GM23338 (cell line): ENCODE results near the gene ARHGAP32.

Experiments used
- CREB1 ChIP-seq: fragments of 250-450 bp; sonication (Bioruptor Pico); IDR thresholded peaks from 2 replicates; pipeline ENCODE4 v1.5.0; 2020; ENCODE audit warnings: low read depth, mild to moderate bottlenecking, moderate library complexity
- ETS1 ChIP-seq: IDR thresholded peaks from 2 replicates; pipeline ENCODE4 v1.6.1; 2016; ENCODE audit warnings: antibody characterized with exemption
- EZH2 ChIP-seq: fragments of 200-600 bp; sonication (generic); IDR thresholded peaks from one replicate; pipeline ENCODE4 v1.8.0; 2017; ENCODE audit warnings: antibody characterized with exemption, mild to moderate bottlenecking, low read depth; ENCODE audit not compliant: unreplicated experiment
- EZH2phosphoT487 ChIP-seq: fragments of 200-600 bp; sonication (generic); IDR thresholded peaks from one replicate; pipeline ENCODE4 v1.8.1; 2018; ENCODE audit warnings: antibody characterized with exemption; ENCODE audit not compliant: unreplicated experiment
- POLR2AphosphoS5 ChIP-seq: IDR thresholded peaks from 2 replicates; pipeline ENCODE4 v1.6.1; 2016; ENCODE audit warnings: antibody characterized with exemption, low read depth
- REST ChIP-seq: IDR thresholded peaks from one replicate; pipeline ENCODE4 v1.6.1; 2018; ENCODE audit warnings: antibody characterized with exemption; ENCODE audit not compliant: unreplicated experiment
- STAT1 ChIP-seq: IDR thresholded peaks from one replicate; pipeline ENCODE4 v1.6.1; 2016; ENCODE audit warnings: antibody characterized with exemption; ENCODE audit not compliant: unreplicated experiment
- TF ChIP-seq, protein P1 (sequence below), 2 experiments: fragments of 200-600 bp in 1 of 2; sonication (generic) in 1 of 2; conservative IDR thresholded peaks; 2 replicates each; pipeline versions ENCODE4 v1.5.1 to v1.6.1; 2016 to 2017; ENCODE audit warnings: antibody characterized with exemption in 2 of 2, low read depth in 2 of 2, mild to moderate bottlenecking in 2 of 2, moderate library complexity in 1 of 2
- TF ChIP-seq, protein P2 (sequence below): fragments of 250-450 bp; sonication (Bioruptor Pico); IDR thresholded peaks from 2 replicates; pipeline ENCODE4 v1.5.0; 2020; ENCODE audit warnings: mild to moderate bottlenecking, moderate library complexity

- TF ChIP-seq EZH2 (no peak), CREB1 (CRISPR knock-in tag) (no peak), POLR2AphosphoS5 (no peak), REST (no peak), STAT1 (no peak), EZH2phosphoT487 (no peak), ETS1 (no peak)
- TF ChIP-seq, protein P1, sequence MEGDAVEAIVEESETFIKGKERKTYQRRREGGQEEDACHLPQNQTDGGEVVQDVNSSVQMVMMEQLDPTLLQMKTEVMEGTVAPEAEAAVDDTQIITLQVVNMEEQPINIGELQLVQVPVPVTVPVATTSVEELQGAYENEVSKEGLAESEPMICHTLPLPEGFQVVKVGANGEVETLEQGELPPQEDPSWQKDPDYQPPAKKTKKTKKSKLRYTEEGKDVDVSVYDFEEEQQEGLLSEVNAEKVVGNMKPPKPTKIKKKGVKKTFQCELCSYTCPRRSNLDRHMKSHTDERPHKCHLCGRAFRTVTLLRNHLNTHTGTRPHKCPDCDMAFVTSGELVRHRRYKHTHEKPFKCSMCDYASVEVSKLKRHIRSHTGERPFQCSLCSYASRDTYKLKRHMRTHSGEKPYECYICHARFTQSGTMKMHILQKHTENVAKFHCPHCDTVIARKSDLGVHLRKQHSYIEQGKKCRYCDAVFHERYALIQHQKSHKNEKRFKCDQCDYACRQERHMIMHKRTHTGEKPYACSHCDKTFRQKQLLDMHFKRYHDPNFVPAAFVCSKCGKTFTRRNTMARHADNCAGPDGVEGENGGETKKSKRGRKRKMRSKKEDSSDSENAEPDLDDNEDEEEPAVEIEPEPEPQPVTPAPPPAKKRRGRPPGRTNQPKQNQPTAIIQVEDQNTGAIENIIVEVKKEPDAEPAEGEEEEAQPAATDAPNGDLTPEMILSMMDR (conservative IDR thresholded peaks at IDR 0.05; ENCODE audit: low read depth in 2 of 2), result no peak
- TF ChIP-seq, protein P2, sequence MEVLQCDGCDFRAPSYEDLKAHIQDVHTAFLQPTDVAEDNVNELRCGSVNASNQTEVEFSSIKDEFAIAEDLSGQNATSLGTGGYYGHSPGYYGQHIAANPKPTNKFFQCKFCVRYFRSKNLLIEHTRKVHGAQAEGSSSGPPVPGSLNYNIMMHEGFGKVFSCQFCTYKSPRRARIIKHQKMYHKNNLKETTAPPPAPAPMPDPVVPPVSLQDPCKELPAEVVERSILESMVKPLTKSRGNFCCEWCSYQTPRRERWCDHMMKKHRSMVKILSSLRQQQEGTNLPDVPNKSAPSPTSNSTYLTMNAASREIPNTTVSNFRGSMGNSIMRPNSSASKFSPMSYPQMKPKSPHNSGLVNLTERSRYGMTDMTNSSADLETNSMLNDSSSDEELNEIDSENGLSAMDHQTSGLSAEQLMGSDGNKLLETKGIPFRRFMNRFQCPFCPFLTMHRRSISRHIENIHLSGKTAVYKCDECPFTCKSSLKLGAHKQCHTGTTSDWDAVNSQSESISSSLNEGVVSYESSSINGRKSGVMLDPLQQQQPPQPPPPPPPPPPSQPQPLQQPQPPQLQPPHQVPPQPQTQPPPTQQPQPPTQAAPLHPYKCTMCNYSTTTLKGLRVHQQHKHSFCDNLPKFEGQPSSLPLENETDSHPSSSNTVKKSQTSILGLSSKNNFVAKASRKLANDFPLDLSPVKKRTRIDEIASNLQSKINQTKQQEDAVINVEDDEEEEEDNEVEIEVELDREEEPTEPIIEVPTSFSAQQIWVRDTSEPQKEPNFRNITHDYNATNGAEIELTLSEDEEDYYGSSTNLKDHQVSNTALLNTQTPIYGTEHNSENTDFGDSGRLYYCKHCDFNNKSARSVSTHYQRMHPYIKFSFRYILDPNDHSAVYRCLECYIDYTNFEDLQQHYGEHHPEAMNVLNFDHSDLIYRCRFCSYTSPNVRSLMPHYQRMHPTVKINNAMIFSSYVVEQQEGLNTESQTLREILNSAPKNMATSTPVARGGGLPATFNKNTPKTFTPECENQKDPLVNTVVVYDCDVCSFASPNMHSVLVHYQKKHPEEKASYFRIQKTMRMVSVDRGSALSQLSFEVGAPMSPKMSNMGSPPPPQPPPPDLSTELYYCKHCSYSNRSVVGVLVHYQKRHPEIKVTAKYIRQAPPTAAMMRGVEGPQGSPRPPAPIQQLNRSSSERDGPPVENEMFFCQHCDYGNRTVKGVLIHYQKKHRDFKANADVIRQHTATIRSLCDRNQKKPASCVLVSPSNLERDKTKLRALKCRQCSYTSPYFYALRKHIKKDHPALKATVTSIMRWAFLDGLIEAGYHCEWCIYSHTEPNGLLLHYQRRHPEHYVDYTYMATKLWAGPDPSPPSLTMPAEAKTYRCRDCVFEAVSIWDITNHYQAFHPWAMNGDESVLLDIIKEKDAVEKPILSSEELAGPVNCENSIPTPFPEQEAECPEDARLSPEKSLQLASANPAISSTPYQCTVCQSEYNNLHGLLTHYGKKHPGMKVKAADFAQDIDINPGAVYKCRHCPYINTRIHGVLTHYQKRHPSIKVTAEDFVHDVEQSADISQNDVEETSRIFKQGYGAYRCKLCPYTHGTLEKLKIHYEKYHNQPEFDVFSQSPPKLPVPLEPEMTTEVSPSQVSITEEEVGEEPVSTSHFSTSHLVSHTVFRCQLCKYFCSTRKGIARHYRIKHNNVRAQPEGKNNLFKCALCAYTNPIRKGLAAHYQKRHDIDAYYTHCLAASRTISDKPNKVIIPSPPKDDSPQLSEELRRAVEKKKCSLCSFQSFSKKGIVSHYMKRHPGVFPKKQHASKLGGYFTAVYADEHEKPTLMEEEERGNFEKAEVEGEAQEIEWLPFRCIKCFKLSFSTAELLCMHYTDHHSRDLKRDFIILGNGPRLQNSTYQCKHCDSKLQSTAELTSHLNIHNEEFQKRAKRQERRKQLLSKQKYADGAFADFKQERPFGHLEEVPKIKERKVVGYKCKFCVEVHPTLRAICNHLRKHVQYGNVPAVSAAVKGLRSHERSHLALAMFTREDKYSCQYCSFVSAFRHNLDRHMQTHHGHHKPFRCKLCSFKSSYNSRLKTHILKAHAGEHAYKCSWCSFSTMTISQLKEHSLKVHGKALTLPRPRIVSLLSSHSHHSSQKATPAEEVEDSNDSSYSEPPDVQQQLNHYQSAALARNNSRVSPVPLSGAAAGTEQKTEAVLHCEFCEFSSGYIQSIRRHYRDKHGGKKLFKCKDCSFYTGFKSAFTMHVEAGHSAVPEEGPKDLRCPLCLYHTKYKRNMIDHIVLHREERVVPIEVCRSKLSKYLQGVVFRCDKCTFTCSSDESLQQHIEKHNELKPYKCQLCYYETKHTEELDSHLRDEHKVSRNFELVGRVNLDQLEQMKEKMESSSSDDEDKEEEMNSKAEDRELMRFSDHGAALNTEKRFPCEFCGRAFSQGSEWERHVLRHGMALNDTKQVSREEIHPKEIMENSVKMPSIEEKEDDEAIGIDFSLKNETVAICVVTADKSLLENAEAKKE (CRISPR knock-in tag), result no peak
Measured at GRCh38 chr11:129006161-129006560, 186.0 kb downstream of the ARHGAP32 start.
